ENCODE data around the gene C7orf33.

Gene C7orf33

DNA sequence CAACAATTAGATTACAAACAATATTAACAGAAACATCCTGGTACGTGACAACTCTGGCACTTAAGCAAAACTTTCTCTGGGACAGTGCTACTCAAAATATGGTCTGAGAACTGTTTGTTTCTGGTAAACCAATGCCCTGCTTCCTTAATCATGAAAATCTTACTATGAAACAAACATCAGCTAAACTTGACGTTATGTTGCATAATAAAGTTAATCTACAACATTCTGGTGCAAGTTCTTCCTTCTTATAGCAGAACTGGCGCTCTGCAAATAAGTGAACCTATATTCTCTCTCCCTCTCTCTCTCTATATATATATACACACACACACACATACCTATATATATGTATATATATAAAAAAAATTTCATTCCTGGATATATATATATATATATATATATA, 7.8 kb downstream of the C7orf33 start:
- Histone ChIP-seq H3K9ac (ENCODE audit: low read length) (no peak overlapping the region), H3K4me1 (ENCODE audit: insufficient read depth, low read length, severe bottlenecking) (no peaks in the 10 kb centered on the region), H4K20me1 (ENCODE audit: insufficient read depth, low read length) (no peaks in the 10 kb centered on the region), H3F3A (ENCODE audit: insufficient read depth, low read length) (no peaks in the 10 kb centered on the region), H3K79me2 (ENCODE audit: insufficient read depth, low read length) (no peaks in the 10 kb centered on the region), H3K9me2 (ENCODE audit: low read depth, low read length) (no peaks in the 10 kb centered on the region), H3K27ac (ENCODE audit: low read depth, low read length, poor library complexity, severe bottlenecking) (no peak overlapping the region), H3K4me2 (ENCODE audit: low read length) (no peak overlapping the region), H2AFZ (ENCODE audit: low read length) (no peak overlapping the region), H3K4me3 (ENCODE audit: low read depth, low read length, poor library complexity, severe bottlenecking) (no peak overlapping the region), H3K9me3 (ENCODE audit: low read length) (no peaks in the 10 kb centered on the region), H3K36me3 (ENCODE audit: insufficient read depth, low read length) (no peaks in the 10 kb centered on the region), H3K27me3 (ENCODE audit: insufficient read depth, low read length) (no peaks in the 10 kb centered on the region)
- no peak for TF ChIP-seq EZH2 (IDR thresholded peaks at IDR 0.05; ENCODE audit: borderline replicate concordance, low read length)
- TF ChIP-seq, protein P1, sequence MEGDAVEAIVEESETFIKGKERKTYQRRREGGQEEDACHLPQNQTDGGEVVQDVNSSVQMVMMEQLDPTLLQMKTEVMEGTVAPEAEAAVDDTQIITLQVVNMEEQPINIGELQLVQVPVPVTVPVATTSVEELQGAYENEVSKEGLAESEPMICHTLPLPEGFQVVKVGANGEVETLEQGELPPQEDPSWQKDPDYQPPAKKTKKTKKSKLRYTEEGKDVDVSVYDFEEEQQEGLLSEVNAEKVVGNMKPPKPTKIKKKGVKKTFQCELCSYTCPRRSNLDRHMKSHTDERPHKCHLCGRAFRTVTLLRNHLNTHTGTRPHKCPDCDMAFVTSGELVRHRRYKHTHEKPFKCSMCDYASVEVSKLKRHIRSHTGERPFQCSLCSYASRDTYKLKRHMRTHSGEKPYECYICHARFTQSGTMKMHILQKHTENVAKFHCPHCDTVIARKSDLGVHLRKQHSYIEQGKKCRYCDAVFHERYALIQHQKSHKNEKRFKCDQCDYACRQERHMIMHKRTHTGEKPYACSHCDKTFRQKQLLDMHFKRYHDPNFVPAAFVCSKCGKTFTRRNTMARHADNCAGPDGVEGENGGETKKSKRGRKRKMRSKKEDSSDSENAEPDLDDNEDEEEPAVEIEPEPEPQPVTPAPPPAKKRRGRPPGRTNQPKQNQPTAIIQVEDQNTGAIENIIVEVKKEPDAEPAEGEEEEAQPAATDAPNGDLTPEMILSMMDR (IDR thresholded peaks at IDR 0.05; ENCODE audit: low read length) = no peak

DNA sequence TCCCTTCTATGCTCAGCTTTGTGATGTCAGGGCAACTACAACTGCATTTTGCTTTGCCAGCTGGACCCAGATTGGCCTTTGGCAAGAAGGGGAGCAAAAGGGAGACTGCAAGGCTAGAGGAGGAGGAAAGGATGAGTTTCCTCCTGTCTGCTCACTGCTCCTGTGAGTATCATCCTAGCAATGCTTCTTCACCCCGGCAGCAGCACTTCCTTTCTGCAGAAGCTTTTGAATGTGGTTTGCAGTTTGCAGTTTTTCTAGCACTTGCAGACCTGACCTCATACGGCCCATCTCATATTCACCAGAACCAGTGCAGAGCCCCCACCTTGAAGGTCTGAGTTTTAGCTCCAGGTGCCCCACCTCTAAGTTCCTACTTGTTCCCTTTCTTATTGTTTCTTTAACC, 14.8 kb downstream of the C7orf33 start:
- H3K79me2 ChIP-seq (ENCODE audit: insufficient read depth, low read length) = no peaks in the 10 kb centered on the region
- no peaks in the 10 kb centered on the region for H3K4me1 ChIP-seq (ENCODE audit: insufficient read depth, low read length, severe bottlenecking)
- no peaks in the 10 kb centered on the region for H3K9me3 ChIP-seq (ENCODE audit: low read length)
- no peaks in the 10 kb centered on the region for H3K36me3 ChIP-seq (ENCODE audit: insufficient read depth, low read length)
- TF ChIP-seq, protein P1 (IDR thresholded peaks at IDR 0.05; ENCODE audit: low read length) = no peak
- no peak for TF ChIP-seq EZH2 (IDR thresholded peaks at IDR 0.05; ENCODE audit: borderline replicate concordance, low read length)
- H3K4me3 ChIP-seq (ENCODE audit: low read depth, low read length, poor library complexity, severe bottlenecking) = no peak overlapping the region
- no peak overlapping the region for H3K4me2 ChIP-seq (ENCODE audit: low read length)
- no peaks in the 10 kb centered on the region for H3F3A ChIP-seq (ENCODE audit: insufficient read depth, low read length)
- no peaks in the 10 kb centered on the region for H3K9me2 ChIP-seq (ENCODE audit: low read depth, low read length)
- no peak overlapping the region for H3K27ac ChIP-seq (ENCODE audit: low read depth, low read length, poor library complexity, severe bottlenecking)
- H3K27me3 ChIP-seq (ENCODE audit: insufficient read depth, low read length) = no peaks in the 10 kb centered on the region
- H3K9ac ChIP-seq (ENCODE audit: low read length) = no peak overlapping the region
- no peak overlapping the region for H2AFZ ChIP-seq (ENCODE audit: low read length)
- no peaks in the 10 kb centered on the region for H4K20me1 ChIP-seq (ENCODE audit: insufficient read depth, low read length)

DNA sequence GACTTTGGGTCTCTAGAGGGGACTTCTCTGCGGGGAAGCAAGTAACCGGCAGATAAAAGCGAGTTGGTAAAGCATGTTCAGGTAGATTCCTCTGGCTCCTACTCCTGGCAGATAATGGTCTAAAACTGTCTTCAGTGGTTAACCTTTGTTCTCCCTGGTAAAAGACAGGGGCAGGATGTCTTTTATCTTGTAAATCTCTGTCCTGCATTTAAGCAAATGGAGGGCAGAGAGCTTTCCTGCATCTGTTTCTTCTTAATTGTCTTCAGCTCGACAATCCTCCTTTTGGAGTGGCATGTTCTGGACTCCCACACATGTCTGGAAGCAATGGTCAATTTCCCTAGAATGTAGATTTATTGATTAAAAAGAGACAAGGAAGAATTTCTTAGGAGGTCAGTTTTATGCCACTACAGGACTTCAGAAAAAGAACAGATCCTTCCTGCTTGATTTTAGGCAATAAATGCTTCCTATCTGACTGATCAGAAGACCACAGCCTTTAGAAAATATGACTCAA, 16.6 kb downstream of the C7orf33 start:
- H2AFZ ChIP-seq (ENCODE audit: low read length) = no peak overlapping the region
- H3K4me2 ChIP-seq (ENCODE audit: low read length) = no peak overlapping the region
- H3K4me3 ChIP-seq (ENCODE audit: low read depth, low read length, poor library complexity, severe bottlenecking) = no peak overlapping the region
- no peaks in the 10 kb centered on the region for H3K79me2 ChIP-seq (ENCODE audit: insufficient read depth, low read length)
- no peaks in the 10 kb centered on the region for H3K9me3 ChIP-seq (ENCODE audit: low read length)
- no peak overlapping the region for H3K9ac ChIP-seq (ENCODE audit: low read length)
- H3K27ac ChIP-seq (ENCODE audit: low read depth, low read length, poor library complexity, severe bottlenecking) = no peak overlapping the region
- no peaks in the 10 kb centered on the region; the same call in 1 of the 2 replicates for H3K27me3 ChIP-seq (ENCODE audit: insufficient read depth, low read length)
- H4K20me1 ChIP-seq (ENCODE audit: insufficient read depth, low read length) = no peaks in the 10 kb centered on the region
- TF ChIP-seq, protein P1 (IDR thresholded peaks at IDR 0.05; ENCODE audit: low read length) = no peak
- no peak for TF ChIP-seq EZH2 (IDR thresholded peaks at IDR 0.05; ENCODE audit: borderline replicate concordance, low read length)
- H3K4me1 ChIP-seq (ENCODE audit: insufficient read depth, low read length, severe bottlenecking) = no peaks in the 10 kb centered on the region
- no peaks in the 10 kb centered on the region for H3F3A ChIP-seq (ENCODE audit: insufficient read depth, low read length)
- H3K36me3 ChIP-seq (ENCODE audit: insufficient read depth, low read length) = no peaks in the 10 kb centered on the region
- no peaks in the 10 kb centered on the region for H3K9me2 ChIP-seq (ENCODE audit: low read depth, low read length)
